Adipose tissue (tissue), 3 donors: ENCODE data around the gene STAC. TPM values are rescaled to one million over a fixed set of nuclear protein-coding genes. Genes with fewer than 3 reads are reported as not detected.
"Not testable (repeated sequence)": the region's sequence is repeated elsewhere in the genome, so short reads cannot be mapped to it uniquely, and the experiment has no call there.

Source experiments
- H3K27ac ChIP-seq: one replicate; pipeline ENCODE4 v1.5.1; 2013; ENCODE audit warnings: low read depth, low read length
- WGBS, 3 donors: extraction: QIAGEN DNeasy Blood & Tissue Kit; methylation state at CpG; one replicate each; pipeline ENCODE4 v1.1.7; 2013; 5-methylcytosine and 5-hydroxymethylcytosine counted together
- polyA plus RNA-seq, 3 donors: library from polyadenylated mRNA; stranded (reverse); fragments of 200-250 nt; gene quantifications; one replicate each; pipeline ENCODE4 v1.2.3, GENCODE V29; 2013
- donor health status: healthy with polysubstance abuse.
- donor health status: Bipolar disorder and iron deficiency.
- donor health status: healthy.

The STAC gene
- polyA plus RNA-seq, 3 donors = 0.08 to 1.3 (median 0.34) TPM

- H3K27ac ChIP-seq = no peak overlapping the region
- WGBS, 3 donors = 63 to 92% (median 81%) methylated on average over 1 of the region's 1 CpG
Observed at GRCh38 chr3:36408146-36408545, 27.8 kb downstream of the STAC start.

- WGBS, 3 donors = 66 to 94% (median 87%) methylated on average over 2 of the region's 2 CpGs
- H3K27ac ChIP-seq = no peak overlapping the region
Observed at GRCh38 chr3:36409862-36410261, 29.6 kb downstream of the STAC start.

GRCh38 chr3:36411587-36411986 is 31.3 kb downstream of the STAC start:
- 62 to 88% (median 73%) methylated on average over 1 of the region's 1 CpG for WGBS, 3 donors
- no peak overlapping the region for H3K27ac ChIP-seq

GRCh38 chr3:36416599-36416998 is 36.3 kb downstream of the STAC start:
- 6 to 93% (median 93%) methylated on average over 1 of the region's 1 CpG for WGBS, 3 donors
- no peak overlapping the region for H3K27ac ChIP-seq

GRCh38 chr3:36417237-36417636 is 36.9 kb downstream of the STAC start:
- WGBS, 3 donors = 64 to 92% (median 78%) methylated on average over 2 of the region's 2 CpGs
- no peak overlapping the region for H3K27ac ChIP-seq

GRCh38 chr3:36418296-36418695 is 38.0 kb downstream of the STAC start:
- 66 to 95% (median 90%) methylated on average over 1 of the region's 1 CpG for WGBS, 3 donors
- no peak overlapping the region for H3K27ac ChIP-seq

GRCh38 chr3:36428445-36428844 is 48.1 kb downstream of the STAC start:
- 64 to 77% (median 69%) methylated on average over 4 of the region's 4 CpGs for WGBS, 3 donors
- H3K27ac ChIP-seq = no peak overlapping the region

GRCh38 chr3:36429986-36430485 is 49.7 kb downstream of the STAC start:
- 76 to 95% (median 92%) methylated on average over 3 of the region's 3 CpGs for WGBS, 3 donors
- H3K27ac ChIP-seq = no peak overlapping the region

- no peak overlapping the region for H3K27ac ChIP-seq
Observed at GRCh38 chr3:36433511-36433910, 53.2 kb downstream of the STAC start.

- WGBS, 3 donors = 51 to 64% (median 59%) methylated on average over 2 of the region's 2 CpGs
Observed at GRCh38 chr3:36434687-36435426, 54.6 kb downstream of the STAC start.

GRCh38 chr3:36443028-36443686 is 62.9 kb downstream of the STAC start:
- 71 to 86% (median 85%) methylated on average over 10 of the region's 10 CpGs for WGBS, 3 donors
- no peak overlapping the region for H3K27ac ChIP-seq

More at GRCh38 chr3:36434687-36435426, 54.6 kb downstream of the STAC start:
- H3K27ac ChIP-seq = no peak overlapping the region

- WGBS, 3 donors = 67 to 100% (median 95%) methylated on average over 1 of the region's 1 CpG
Observed at GRCh38 chr3:36444909-36445308, 64.6 kb downstream of the STAC start.

GRCh38 chr3:36446276-36446675 is 66.0 kb downstream of the STAC start:
- no peak overlapping the region for H3K27ac ChIP-seq

More at GRCh38 chr3:36444909-36445308, 64.6 kb downstream of the STAC start:
- H3K27ac ChIP-seq = no peak overlapping the region

GRCh38 chr3:36447061-36447460 is 66.8 kb downstream of the STAC start:
- H3K27ac ChIP-seq = no peak overlapping the region
- 13 to 95% (median 38%) methylated on average over 2 of the region's 2 CpGs for WGBS, 3 donors

GRCh38 chr3:36451816-36452215 is 71.5 kb downstream of the STAC start:
- H3K27ac ChIP-seq = no peak overlapping the region
- WGBS, 3 donors = 15 to 23% (median 20%) methylated on average over 1 of the region's 1 CpG

- 93 to 94% (median 94%) methylated on average over 28 to 30 of the region's 30 CpGs for WGBS, 3 donors
- H3K27ac ChIP-seq = not testable (repeated sequence)
Observed at GRCh38 chr3:36453213-36453612, 72.9 kb downstream of the STAC start.

- 75 to 92% (median 88%) methylated on average over 6 of the region's 6 CpGs for WGBS, 3 donors
- H3K27ac ChIP-seq = not testable (repeated sequence)
Observed at GRCh38 chr3:36453896-36454295, 73.6 kb downstream of the STAC start.

GRCh38 chr3:36455406-36455805 is 75.1 kb downstream of the STAC start:
- WGBS, 3 donors = 76 to 85% (median 76%) methylated on average over 2 of the region's 2 CpGs
- no peak overlapping the region for H3K27ac ChIP-seq

- WGBS, 3 donors = 73 to 93% (median 91%) methylated on average over 4 of the region's 4 CpGs
- no peak overlapping the region for H3K27ac ChIP-seq
Observed at GRCh38 chr3:36456784-36457183, 76.5 kb downstream of the STAC start.

- no peak overlapping the region for H3K27ac ChIP-seq
- 71 to 78% (median 75%) methylated on average over 5 of the region's 5 CpGs for WGBS, 3 donors
Observed at GRCh38 chr3:36457667-36458066, 77.4 kb downstream of the STAC start.
